ENCODE data around the gene RSKR. TPM values are rescaled to one million over a fixed set of nuclear protein-coding genes. Genes with fewer than 3 reads are reported as not detected.
A peak's percentile ranks its signal among the peaks of the same experiment; 100 is the strongest.
"Not testable (repeated sequence)": the region's sequence is repeated elsewhere in the genome, so short reads cannot be mapped to it uniquely, and the experiment has no call there.

The RSKR gene
- total RNA-seq, 1 donor from 2014 or later = 42.9 TPM

- peaks cover 64% of the 10 kb centered on the region for H3K36me3 Mint-ChIP-seq (ENCODE audit: low read depth)
- H3K9me3 Mint-ChIP-seq = no peaks in the 10 kb centered on the region
- no peaks in the 10 kb centered on the region for H3K27me3 Mint-ChIP-seq (ENCODE audit: insufficient read depth)
- no peaks in the 10 kb centered on the region for H3K4me1 Mint-ChIP-seq (ENCODE audit: low read depth)
- intact Hi-C loops (cut with micrococcal nuclease) = no loop called here
- no peak overlapping the region for H3K4me3 Mint-ChIP-seq
- no peak for DNase-seq (ENCODE audit: low spot score)
- H3K27ac Mint-ChIP-seq = no peak overlapping the region
These were observed 1.4 kb upstream of the RSKR start for GRCh38 chr17:28615260-28615940.

- intact Hi-C loops (cut with micrococcal nuclease) = loop anchor here (1.0 to 5.0 kb wide), 3 partner anchors 14 to 119 kb away; partner anchors contain the start of gene SPAG5
- H3K9me3 Mint-ChIP-seq = no peaks in the 10 kb centered on the region
- no peak overlapping the region for H3K4me3 Mint-ChIP-seq
- DNase-seq (ENCODE audit: low spot score) = peak; percentile 4
- no peaks in the 10 kb centered on the region for H3K4me1 Mint-ChIP-seq (ENCODE audit: low read depth)
- H3K36me3 Mint-ChIP-seq (ENCODE audit: low read depth) = peaks cover 55% of the 10 kb centered on the region
- no peak overlapping the region for H3K27ac Mint-ChIP-seq
- H3K27me3 Mint-ChIP-seq (ENCODE audit: insufficient read depth) = no peaks in the 10 kb centered on the region
These were observed 781 bp downstream of the RSKR start for GRCh38 chr17:28612936-28613872.

GRCh38 chr17:28612531-28612930 is 1.5 kb downstream of the RSKR start:
- Mint-ChIP-seq H3K4me3 (no peak overlapping the region), H3K36me3 (ENCODE audit: low read depth) (peaks cover 54% of the 10 kb centered on the region), H3K9me3 (no peaks in the 10 kb centered on the region), H3K27me3 (ENCODE audit: insufficient read depth) (no peaks in the 10 kb centered on the region), H3K27ac (no peak overlapping the region), H3K4me1 (ENCODE audit: low read depth) (no peaks in the 10 kb centered on the region)
- no peak for DNase-seq (ENCODE audit: low spot score)
- intact Hi-C loops (cut with micrococcal nuclease) = loop anchor here (2.0 to 5.0 kb wide), 2 partner anchors 14 to 65 kb away; partner anchors contain the start of gene SPAG5

- intact Hi-C loops (cut with micrococcal nuclease) = loop anchor here (5.0 kb wide), 1 partner anchor 63 kb away; no protein-coding TSS in a partner anchor
- no peak for DNase-seq (ENCODE audit: low spot score)
- H3K36me3 Mint-ChIP-seq (ENCODE audit: low read depth) = peaks cover 39% of the 10 kb centered on the region
- no peak overlapping the region for H3K4me3 Mint-ChIP-seq
- no peaks in the 10 kb centered on the region for H3K27me3 Mint-ChIP-seq (ENCODE audit: insufficient read depth)
- no peaks in the 10 kb centered on the region for H3K4me1 Mint-ChIP-seq (ENCODE audit: low read depth)
- no peaks in the 10 kb centered on the region for H3K9me3 Mint-ChIP-seq
- H3K27ac Mint-ChIP-seq = no peak overlapping the region
These were observed 3.6 kb downstream of the RSKR start for GRCh38 chr17:28610376-28610775.

- H3K27me3 Mint-ChIP-seq (ENCODE audit: insufficient read depth) = not testable (repeated sequence)
These were observed 10.0 kb downstream of the RSKR start for GRCh38 chr17:28604031-28604430.

GRCh38 chr17:28599311-28600184 is 14.4 kb downstream of the RSKR start:
- Mint-ChIP-seq H3K9me3 (no peaks in the 10 kb centered on the region), H3K27ac (peak overlapping the region; percentile 98), H3K4me3 (peak overlapping the region; percentile 96), H3K36me3 (ENCODE audit: low read depth) (peaks cover 7% of the 10 kb centered on the region), H3K4me1 (ENCODE audit: low read depth) (peaks cover 26% of the 10 kb centered on the region), H3K27me3 (ENCODE audit: insufficient read depth) (no peaks in the 10 kb centered on the region)
- intact Hi-C loops (cut with micrococcal nuclease) = loop anchor here (1.0 to 5.0 kb wide), 11 partner anchors 13 to 353 kb away; partner anchors contain the start of genes BLTP2, IFT20, PHF12 and PIGS
- peak; percentile 49 for DNase-seq (ENCODE audit: low spot score)

More at GRCh38 chr17:28604031-28604430, 10.0 kb downstream of the RSKR start:
- H3K4me1 Mint-ChIP-seq (ENCODE audit: low read depth); intact Hi-C loops (cut with micrococcal nuclease); H3K9me3 Mint-ChIP-seq; DNase-seq (ENCODE audit: low spot score); H3K4me3 Mint-ChIP-seq; H3K27ac Mint-ChIP-seq; H3K36me3 Mint-ChIP-seq (ENCODE audit: low read depth): not testable (repeated sequence)

- peak; percentile 96 for DNase-seq (ENCODE audit: low spot score)
- Mint-ChIP-seq H3K27me3 (ENCODE audit: insufficient read depth) (no peaks in the 10 kb centered on the region), H3K9me3 (no peaks in the 10 kb centered on the region), H3K27ac (peak within 1 kb of the TSS; percentile 98), H3K4me1 (ENCODE audit: low read depth) (peaks cover 26% of the 10 kb centered on the region), H3K4me3 (peak within 1 kb of the TSS; percentile 96), H3K36me3 (ENCODE audit: low read depth) (peaks cover 7% of the 10 kb centered on the region)
- intact Hi-C loops (cut with micrococcal nuclease) = loop anchor here (1.0 to 5.0 kb wide), 12 partner anchors 14 to 353 kb away; partner anchors contain the start of genes BLTP2, IFT20, PHF12 and PIGS
These were observed 15.1 kb downstream of the RSKR start, which contains the start of gene SPAG5 for GRCh38 chr17:28598799-28599310. Gene SPAG5 (minus strand): TSS chr17:28599025. CDS start chr17:28598946, 79 bp downstream.

GRCh38 chr17:28598389-28598788 is 15.6 kb downstream of the RSKR start:
- Mint-ChIP-seq H3K27ac (peak overlapping the region; percentile 98), H3K9me3 (no peaks in the 10 kb centered on the region), H3K4me1 (ENCODE audit: low read depth) (peaks cover 26% of the 10 kb centered on the region), H3K4me3 (peak overlapping the region; percentile 96), H3K27me3 (ENCODE audit: insufficient read depth) (no peaks in the 10 kb centered on the region), H3K36me3 (ENCODE audit: low read depth) (peaks cover 8% of the 10 kb centered on the region)
- DNase-seq (ENCODE audit: low spot score) = no peak
- intact Hi-C loops (cut with micrococcal nuclease) = loop anchor here (1.0 to 5.0 kb wide), 7 partner anchors 14 to 354 kb away; partner anchors contain the start of genes IFT20, PHF12, RPL23A and SARM1

GRCh38 chr17:28597606-28598383 is 16.2 kb downstream of the RSKR start:
- peak overlapping the region; percentile 96 for H3K4me3 Mint-ChIP-seq
- peaks cover 14% of the 10 kb centered on the region for H3K36me3 Mint-ChIP-seq (ENCODE audit: low read depth)
- intact Hi-C loops (cut with micrococcal nuclease) = loop anchor here (1.0 to 5.0 kb wide), 7 partner anchors 15 to 355 kb away; partner anchors contain the start of genes IFT20, PHF12, RPL23A and SARM1
- peak overlapping the region; percentile 98 for H3K27ac Mint-ChIP-seq
- no peak for DNase-seq (ENCODE audit: low spot score)
- no peaks in the 10 kb centered on the region for H3K27me3 Mint-ChIP-seq (ENCODE audit: insufficient read depth)
- no peaks in the 10 kb centered on the region for H3K9me3 Mint-ChIP-seq
- H3K4me1 Mint-ChIP-seq (ENCODE audit: low read depth) = peaks cover 30% of the 10 kb centered on the region

- Mint-ChIP-seq H3K36me3 (ENCODE audit: low read depth) (peaks cover 31% of the 10 kb centered on the region), H3K9me3 (no peaks in the 10 kb centered on the region), H3K27me3 (ENCODE audit: insufficient read depth) (no peaks in the 10 kb centered on the region), H3K4me1 (ENCODE audit: low read depth) (peaks cover 23% of the 10 kb centered on the region), H3K27ac (peak overlapping the region; percentile 40), H3K4me3 (no peak overlapping the region)
- no peak for DNase-seq (ENCODE audit: low spot score)
- intact Hi-C loops (cut with micrococcal nuclease) = no loop called here
These were observed 21.7 kb downstream of the RSKR start for GRCh38 chr17:28592260-28592659.

GRCh38 chr17:28585851-28586250 is 28.1 kb downstream of the RSKR start:
- no peak overlapping the region for H3K27ac Mint-ChIP-seq
- H3K4me3 Mint-ChIP-seq = no peak overlapping the region
- H3K4me1 Mint-ChIP-seq (ENCODE audit: low read depth) = peaks cover 1% of the 10 kb centered on the region
- H3K9me3 Mint-ChIP-seq = no peaks in the 10 kb centered on the region
- H3K36me3 Mint-ChIP-seq (ENCODE audit: low read depth) = peaks cover 27% of the 10 kb centered on the region
- intact Hi-C loops (cut with micrococcal nuclease) = no loop called here
- no peak for DNase-seq (ENCODE audit: low spot score)
- H3K27me3 Mint-ChIP-seq (ENCODE audit: insufficient read depth) = no peaks in the 10 kb centered on the region
